HT-29 (cell line): Measurements from ENCODE around the gene TCF15. TPM values are rescaled to one million over a fixed set of nuclear protein-coding genes. Genes with fewer than 3 reads are reported as not detected.

ENCODE experiments used
- total RNA-seq: library from RNA; depleted of rRNA; stranded (reverse); fragments of >200 nt; shearing (Covaris generic); gene quantifications from 2 replicates; pipeline ENCODE4 v1.2.3, GENCODE V29; 2014; rRNA removed

Gene TCF15
- total RNA-seq, 1 experiment from 2014 or later, result not detected

Other genes with a start within 250 kb of the TCF15 start
- gene TRIB3, start 229.5 kb downstream of the TCF15 start, total RNA-seq, result 137 TPM in 2 replicates
- gene RBCK1, start 202.0 kb downstream of the TCF15 start, total RNA-seq, result 208 and 221 TPM in 2 replicates
- gene TBC1D20, start 147.8 kb downstream of the TCF15 start, total RNA-seq, result 16.7 and 19.5 TPM in 2 replicates
- gene CSNK2A1, start 66.5 kb downstream of the TCF15 start, total RNA-seq, result 81.7 and 89.6 TPM in 2 replicates
- gene SRXN1, start 42.9 kb upstream of the TCF15 start, total RNA-seq, result 56.4 and 65.1 TPM in 2 replicates
- not detected in 2 replicates for gene SCRT2, start 65.5 kb upstream of the TCF15 start, total RNA-seq
- 21.2 and 33.7 TPM in 2 replicates for gene SLC52A3, start 158.2 kb upstream of the TCF15 start, total RNA-seq
- 34.5 and 37.1 TPM in 2 replicates for gene FAM110A, start 223.4 kb upstream of the TCF15 start, total RNA-seq